Retinal pigment epithelial cell (primary cell): ENCODE measurements around the gene RPGRIP1L.
A peak's percentile ranks its signal among the peaks of the same experiment; 100 is the strongest.

Experiments used
- DNase-seq: peaks from one replicate; pipeline ENCODE4 v3.0.0-alpha.2; 2010; ENCODE audit warnings: low read depth
- H3K4me3 ChIP-seq: 2 replicates; pipeline ENCODE4 v1.5.1; 2011; ENCODE audit warnings: mild to moderate bottlenecking, low read length, control low read depth, moderate library complexity
- TF ChIP-seq, protein P1 (sequence below): conservative IDR thresholded peaks from 2 replicates; pipeline ENCODE4 v1.5.1; 2011; ENCODE audit warnings: low read depth, low read length, control low read depth, inconsistent platforms

RPGRIP1L gene

DNA sequence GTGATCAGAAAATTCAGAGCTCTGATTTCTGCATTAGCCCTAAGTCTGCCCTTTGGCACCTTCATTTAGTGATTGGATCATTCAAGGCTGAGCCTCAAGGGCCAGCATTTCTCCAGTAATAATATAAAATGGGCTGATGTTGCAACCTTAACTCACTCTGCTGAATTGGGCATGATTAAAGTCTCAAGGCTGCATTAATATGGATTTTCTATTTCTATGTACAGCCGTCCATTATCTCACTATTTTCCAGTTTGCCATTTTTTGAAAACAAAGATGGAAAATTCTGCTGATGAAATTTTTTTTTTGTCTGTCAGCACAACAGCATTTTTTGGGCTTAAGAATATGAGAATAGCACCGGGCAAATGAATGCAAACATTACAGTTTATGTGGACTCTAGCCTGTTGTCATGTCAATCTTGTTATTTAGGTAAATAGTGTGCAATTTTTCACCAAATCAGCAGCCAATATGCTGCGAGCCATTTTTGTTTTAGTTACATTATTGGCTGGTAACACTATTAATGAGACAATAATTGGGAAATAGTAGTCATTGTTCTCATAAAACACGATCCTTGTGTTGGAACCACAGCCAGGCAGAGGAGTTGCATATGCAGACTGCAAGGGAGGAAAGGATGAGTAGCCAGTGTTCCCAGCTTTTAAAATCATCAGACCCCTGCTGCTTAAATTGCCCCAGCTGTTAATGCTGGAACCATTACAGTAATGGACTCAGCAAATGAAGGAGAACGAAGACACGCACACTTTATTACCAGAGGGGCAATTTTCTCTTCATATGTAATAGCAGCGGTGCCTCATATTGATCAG lies 10.8 kb upstream of the RPGRIP1L start:
- H3K4me3 ChIP-seq, result no peak overlapping the region
- TF ChIP-seq, protein P1, sequence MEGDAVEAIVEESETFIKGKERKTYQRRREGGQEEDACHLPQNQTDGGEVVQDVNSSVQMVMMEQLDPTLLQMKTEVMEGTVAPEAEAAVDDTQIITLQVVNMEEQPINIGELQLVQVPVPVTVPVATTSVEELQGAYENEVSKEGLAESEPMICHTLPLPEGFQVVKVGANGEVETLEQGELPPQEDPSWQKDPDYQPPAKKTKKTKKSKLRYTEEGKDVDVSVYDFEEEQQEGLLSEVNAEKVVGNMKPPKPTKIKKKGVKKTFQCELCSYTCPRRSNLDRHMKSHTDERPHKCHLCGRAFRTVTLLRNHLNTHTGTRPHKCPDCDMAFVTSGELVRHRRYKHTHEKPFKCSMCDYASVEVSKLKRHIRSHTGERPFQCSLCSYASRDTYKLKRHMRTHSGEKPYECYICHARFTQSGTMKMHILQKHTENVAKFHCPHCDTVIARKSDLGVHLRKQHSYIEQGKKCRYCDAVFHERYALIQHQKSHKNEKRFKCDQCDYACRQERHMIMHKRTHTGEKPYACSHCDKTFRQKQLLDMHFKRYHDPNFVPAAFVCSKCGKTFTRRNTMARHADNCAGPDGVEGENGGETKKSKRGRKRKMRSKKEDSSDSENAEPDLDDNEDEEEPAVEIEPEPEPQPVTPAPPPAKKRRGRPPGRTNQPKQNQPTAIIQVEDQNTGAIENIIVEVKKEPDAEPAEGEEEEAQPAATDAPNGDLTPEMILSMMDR, result no peak
- no peak for DNase-seq

DNA sequence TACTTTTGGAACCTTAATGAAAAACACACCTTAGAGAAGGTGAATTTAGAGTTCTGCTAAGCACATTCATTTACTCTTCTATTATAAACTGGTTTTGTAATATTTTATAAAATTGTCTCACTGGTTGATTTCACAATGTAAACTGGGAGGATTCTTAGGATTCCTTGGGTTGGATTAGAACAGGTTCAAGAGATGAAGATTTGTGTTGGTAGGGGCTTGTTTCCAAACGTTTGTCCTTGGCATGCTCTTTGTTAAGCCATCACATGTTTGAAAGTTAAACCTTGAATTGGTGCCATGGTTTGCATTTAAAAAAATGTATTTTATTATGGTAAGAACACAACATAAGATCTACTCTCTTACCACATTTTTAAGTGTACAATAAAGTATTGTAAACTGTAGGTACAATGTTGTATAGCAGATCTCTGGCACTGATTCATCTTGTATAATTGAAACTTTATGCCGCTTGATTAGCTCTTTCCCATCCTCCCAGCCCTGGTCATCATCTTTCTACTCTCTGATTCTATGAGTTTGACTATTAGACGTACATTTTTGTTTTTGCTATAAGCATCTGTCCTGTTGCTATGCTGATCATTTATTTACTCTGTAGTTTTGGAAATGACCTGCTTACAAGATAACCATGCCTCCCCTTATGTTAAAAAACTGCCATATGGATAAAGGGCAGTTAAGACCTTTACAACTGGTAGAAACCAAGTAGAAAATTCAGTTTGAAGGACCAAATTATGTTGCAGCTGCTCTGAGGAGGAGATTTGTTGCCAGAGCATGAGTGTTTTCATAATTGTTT lies 9.9 kb upstream of the RPGRIP1L start:
- no peak overlapping the region for H3K4me3 ChIP-seq
- peak; percentile 37 for DNase-seq
- TF ChIP-seq, protein P1, result no peak

DNA sequence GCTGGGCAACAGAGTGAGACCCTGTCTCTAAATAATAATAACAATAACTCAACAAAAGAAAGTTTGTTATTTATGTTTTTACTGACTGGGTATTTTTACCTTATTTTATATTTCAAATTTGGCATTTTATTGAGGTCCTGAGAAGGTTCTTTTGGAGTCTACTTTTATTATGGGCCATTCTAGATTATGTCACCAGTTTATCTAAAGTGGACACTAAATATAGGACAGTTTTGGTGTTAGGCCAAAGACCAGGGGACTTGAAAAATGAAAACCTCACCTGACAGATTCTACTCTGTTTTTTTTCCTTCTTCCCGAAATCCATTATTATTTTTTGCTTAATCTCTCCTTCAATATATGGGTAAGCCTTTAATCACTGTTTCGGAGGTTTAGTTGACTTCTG lies 8.4 kb upstream of the RPGRIP1L start:
- DNase-seq, result no peak
- H3K4me3 ChIP-seq, result no peak overlapping the region
- TF ChIP-seq, protein P1, result no peak

DNA sequence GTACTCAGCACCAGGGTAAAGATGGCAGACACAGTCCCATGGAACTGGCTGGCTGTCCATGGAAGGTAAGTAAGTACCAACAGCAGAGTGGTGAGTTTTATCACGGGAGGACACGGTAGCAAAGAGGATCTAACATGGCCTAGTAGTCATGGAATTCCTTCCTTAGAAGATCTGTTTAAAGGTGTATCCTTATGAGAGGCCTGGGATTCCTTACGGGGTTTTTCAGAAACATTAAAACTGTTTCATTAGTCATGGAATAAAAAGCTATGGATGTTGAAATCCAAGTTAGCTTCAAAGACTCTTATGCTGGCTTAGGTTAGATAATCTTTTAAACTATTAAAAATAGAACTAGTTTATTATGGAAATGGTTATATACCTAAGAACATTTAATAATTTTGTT lies 7.7 kb upstream of the RPGRIP1L start:
- no peak overlapping the region for H3K4me3 ChIP-seq
- TF ChIP-seq, protein P1, result no peak
- DNase-seq, result no peak

DNA sequence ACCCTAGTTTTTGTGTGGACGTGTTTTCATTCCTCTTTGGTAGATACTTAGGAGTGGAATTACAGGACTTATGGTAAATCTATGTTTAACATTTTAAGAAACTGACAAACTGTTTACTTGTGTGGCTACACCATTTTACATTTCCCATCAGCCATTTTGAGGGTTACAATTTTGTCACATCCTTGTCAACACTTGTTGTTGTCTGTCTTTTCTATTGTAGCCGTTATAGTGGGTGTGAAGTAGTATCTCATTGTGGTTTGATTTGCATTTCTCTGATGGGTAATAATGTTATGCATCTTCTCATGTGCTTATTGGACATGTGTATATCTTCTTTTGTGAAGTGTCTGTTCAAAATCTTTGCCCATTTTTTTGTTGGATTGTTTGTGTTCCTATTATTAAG lies 4.8 kb upstream of the RPGRIP1L start:
- no peak overlapping the region for H3K4me3 ChIP-seq
- TF ChIP-seq, protein P1, result no peak
- DNase-seq, result no peak

DNA sequence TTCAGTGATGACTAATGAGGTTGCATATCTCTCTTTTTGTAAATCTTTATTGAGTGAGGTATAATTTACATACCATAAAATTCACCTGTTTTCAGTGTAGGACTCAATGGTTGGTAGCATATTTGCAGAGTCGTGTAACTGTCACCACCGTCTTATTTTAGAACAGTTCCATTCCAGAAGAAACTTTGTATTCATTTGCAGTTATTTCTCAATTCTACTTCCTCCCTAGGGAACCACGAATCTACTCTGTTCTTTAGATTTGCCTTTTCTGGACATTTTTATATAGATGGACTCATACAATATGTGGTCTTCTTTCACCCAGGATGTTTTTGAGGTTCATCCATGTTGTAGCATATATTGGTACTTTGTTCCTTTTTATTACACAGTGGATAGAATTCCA lies 4.0 kb upstream of the RPGRIP1L start:
- no peak overlapping the region for H3K4me3 ChIP-seq
- TF ChIP-seq, protein P1, result no peak
- no peak for DNase-seq
